Ovary (tissue), 3 donors: Measurements from ENCODE around the gene NRXN3.

ENCODE experiments used
- EP300 ChIP-seq: sonication (generic); formaldehyde crosslinking; IDR thresholded peaks from one replicate; pipeline ENCODE4 v1.6.1; 2017; ENCODE audit warnings: antibody characterized with exemption
- POLR2A ChIP-seq: fragments of 450-650 bp; IDR thresholded peaks from one replicate; pipeline ENCODE4 v1.6.1; 2017; ENCODE audit warnings: antibody characterized with exemption, mild to moderate bottlenecking, moderate library complexity
- TF ChIP-seq, protein P1 (sequence below), 3 donors: fragments of 450-650 bp in 2 of 3; fragments of 200-600 bp in 1 of 3; IDR thresholded peaks; one replicate each; pipeline versions ENCODE4 v1.5.1 to v1.8.0; 2016 to 2022; ENCODE audit warnings: antibody characterized with exemption in 3 of 3, mild to moderate bottlenecking in 1 of 3
- donor health status: DM: no; HTN: no; CAD: no.

- TF ChIP-seq, protein P1, sequence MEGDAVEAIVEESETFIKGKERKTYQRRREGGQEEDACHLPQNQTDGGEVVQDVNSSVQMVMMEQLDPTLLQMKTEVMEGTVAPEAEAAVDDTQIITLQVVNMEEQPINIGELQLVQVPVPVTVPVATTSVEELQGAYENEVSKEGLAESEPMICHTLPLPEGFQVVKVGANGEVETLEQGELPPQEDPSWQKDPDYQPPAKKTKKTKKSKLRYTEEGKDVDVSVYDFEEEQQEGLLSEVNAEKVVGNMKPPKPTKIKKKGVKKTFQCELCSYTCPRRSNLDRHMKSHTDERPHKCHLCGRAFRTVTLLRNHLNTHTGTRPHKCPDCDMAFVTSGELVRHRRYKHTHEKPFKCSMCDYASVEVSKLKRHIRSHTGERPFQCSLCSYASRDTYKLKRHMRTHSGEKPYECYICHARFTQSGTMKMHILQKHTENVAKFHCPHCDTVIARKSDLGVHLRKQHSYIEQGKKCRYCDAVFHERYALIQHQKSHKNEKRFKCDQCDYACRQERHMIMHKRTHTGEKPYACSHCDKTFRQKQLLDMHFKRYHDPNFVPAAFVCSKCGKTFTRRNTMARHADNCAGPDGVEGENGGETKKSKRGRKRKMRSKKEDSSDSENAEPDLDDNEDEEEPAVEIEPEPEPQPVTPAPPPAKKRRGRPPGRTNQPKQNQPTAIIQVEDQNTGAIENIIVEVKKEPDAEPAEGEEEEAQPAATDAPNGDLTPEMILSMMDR (IDR thresholded peaks at IDR 0.05), result no peak
- TF ChIP-seq POLR2A (no peak), EP300 (no peak)
These were observed 1588.8 kb downstream of the NRXN3 start for GRCh38 chr14:79758985-79759384.
